SIG-M5 treated with dmso at 0.1 percent for 504 hours (cell line): ENCODE results near the gene ZNF136.

Experiments used
- DNase-seq: peaks from one replicate; lab custom pipeline; 2025; ENCODE audit not compliant: unreplicated experiment; lab: John Stamatoyannopoulos, UW

ZNF136 gene

GRCh38 chr19:12187625-12188024 is 24.7 kb downstream of the ZNF136 start:
- no peak for DNase-seq

- DNase-seq, result no peak
Measured at GRCh38 chr19:12194827-12195731, 32.2 kb downstream of the ZNF136 start.

- DNase-seq, result no peak
Measured at GRCh38 chr19:12198136-12198535, 35.2 kb downstream of the ZNF136 start.

- no peak for DNase-seq
Measured at GRCh38 chr19:12199757-12200419, 37.0 kb downstream of the ZNF136 start.

- DNase-seq, result no peak
Measured at GRCh38 chr19:12202250-12202649, 39.4 kb downstream of the ZNF136 start.

- no peak for DNase-seq
Measured at GRCh38 chr19:12205296-12205695, 42.4 kb downstream of the ZNF136 start.

GRCh38 chr19:12208221-12208620 is 45.3 kb downstream of the ZNF136 start:
- DNase-seq, result no peak

GRCh38 chr19:12217332-12217731 is 54.4 kb downstream of the ZNF136 start:
- DNase-seq, result no peak

GRCh38 chr19:12222980-12223630 is 60.2 kb downstream of the ZNF136 start:
- no peak for DNase-seq

- DNase-seq, result no peak
Measured at GRCh38 chr19:12224676-12225075, 61.8 kb downstream of the ZNF136 start.

- no peak for DNase-seq
Measured at GRCh38 chr19:12229990-12230389, 67.1 kb downstream of the ZNF136 start.

GRCh38 chr19:12230751-12231733 is 68.1 kb downstream of the ZNF136 start:
- DNase-seq, result no peak

- DNase-seq, result no peak
Measured at GRCh38 chr19:12232961-12233360, 70.1 kb downstream of the ZNF136 start.

- DNase-seq, result no peak
Measured at GRCh38 chr19:12237143-12237839, 74.4 kb downstream of the ZNF136 start.
